Measurements from ENCODE around the gene C3orf20.

GRCh38 chr3:14676881-14677280, 1.9 kb downstream of the C3orf20 start:
- TF ChIP-seq CTCF (IDR thresholded peaks at IDR 0.05), result no peak
- TF ChIP-seq POLR2AphosphoS5 (IDR thresholded peaks at IDR 0.05), result no peak
- no peak for TF ChIP-seq POLR2A (IDR thresholded peaks at IDR 0.05)

All from sigmoid colon (tissue), 4 donors.